Measurements from ENCODE around the gene PROSER3. TPM values are rescaled to one million over a fixed set of nuclear protein-coding genes. Genes with fewer than 3 reads are reported as not detected.

PROSER3 gene
- total and polyA plus RNA-seq, 2 of the 13 experiments (the other 11 are each of a cell fraction or from before 2014, with no cell fraction given) = 5.1 to 5.7 TPM

GRCh38 chr19:35757749-35758608 lies at the start of gene PROSER3 (continued):
- TF ChIP-seq THAP8 (CRISPR knock-in tag; IDR thresholded peaks at IDR 0.05; ENCODE audit: borderline replicate concordance) (no peak), CCAR2 (optimal IDR thresholded peaks at IDR 0.05; ENCODE audit: low read depth, low read length) (no peak), ETV6 (CRISPR knock-in tag; conservative IDR thresholded peaks at IDR 0.05) (no peak), ZFY (CRISPR knock-in tag; IDR thresholded peaks at IDR 0.05) (peak; percentile 85), BATF2 (CRISPR knock-in tag; IDR thresholded peaks at IDR 0.05) (no peak), SP140L (CRISPR knock-in tag; IDR thresholded peaks at IDR 0.05; ENCODE audit: borderline replicate concordance) (no peak), ZUFSP (CRISPR knock-in tag; IDR thresholded peaks at IDR 0.05; ENCODE audit: borderline replicate concordance) (no peak), ZNF512 (CRISPR knock-in tag; IDR thresholded peaks at IDR 0.05) (no peak), MAZ (IDR thresholded peaks at IDR 0.05; ENCODE audit: borderline replicate concordance, low read depth, low read length) (no peak), MAZ (CRISPR knock-in tag; IDR thresholded peaks at IDR 0.05; ENCODE audit: low read depth) (no peak), CREBL2 (CRISPR knock-in tag; IDR thresholded peaks at IDR 0.05; ENCODE audit: borderline replicate concordance) (no peak), PCBP1 (IDR thresholded peaks at IDR 0.05; ENCODE audit: borderline replicate concordance, low read depth, low read length) (peak; percentile 53; the same call in 1 of the 2 replicates), HNF1B (CRISPR knock-in tag; IDR thresholded peaks at IDR 0.05) (no peak), CC2D1A (CRISPR knock-in tag; IDR thresholded peaks at IDR 0.05) (no peak), ZBTB8A (CRISPR knock-in tag; IDR thresholded peaks at IDR 0.05; ENCODE audit: borderline replicate concordance, low read depth) (no peak), ZNF282 (IDR thresholded peaks at IDR 0.05; ENCODE audit: partially characterized antibody) (no peak), TFDP2 (CRISPR knock-in tag; IDR thresholded peaks at IDR 0.05) (peak; percentile 93), ZNF883 (CRISPR knock-in tag; IDR thresholded peaks at IDR 0.05; ENCODE audit: not compliant biosample characterization) (no peak), ZNF782 (CRISPR knock-in tag; IDR thresholded peaks at IDR 0.05; ENCODE audit: borderline replicate concordance) (no peak; the same call in 1 of the 2 replicates), BHLHE40 (IDR thresholded peaks at IDR 0.05; ENCODE audit: low read length) (no peak), NFRKB (IDR thresholded peaks at IDR 0.05) (no peak)

Data from HepG2 (cell line).